ENCODE measurements around the gene HFE.
"Not testable (repeated sequence)": the region's sequence is repeated elsewhere in the genome, so short reads cannot be mapped to it uniquely, and the experiment has no call there.

GRCh38 chr6:26047329-26047728 is 39.9 kb upstream of the HFE start:
- not testable (repeated sequence) for TF ChIP-seq TSHZ2 (CRISPR knock-in tag; IDR thresholded peaks at IDR 0.05); ZNF70 (CRISPR knock-in tag; IDR thresholded peaks at IDR 0.05); TOX (CRISPR knock-in tag; IDR thresholded peaks at IDR 0.05; ENCODE audit: borderline replicate concordance); ZNF8 (CRISPR knock-in tag; IDR thresholded peaks at IDR 0.05); RARB (CRISPR knock-in tag; IDR thresholded peaks at IDR 0.05); ZFP30 (CRISPR knock-in tag; IDR thresholded peaks at IDR 0.05); ZC3H10 (CRISPR knock-in tag; IDR thresholded peaks at IDR 0.05); PATZ1 (CRISPR knock-in tag; IDR thresholded peaks at IDR 0.05; ENCODE audit: borderline replicate concordance); ARNTL (CRISPR knock-in tag; IDR thresholded peaks at IDR 0.05; ENCODE audit: borderline replicate concordance, low read depth); ZFP3 (CRISPR knock-in tag; IDR thresholded peaks at IDR 0.05)
